Measurements from ENCODE around the gene TMED9. TPM values are rescaled to one million over a fixed set of nuclear protein-coding genes. Genes with fewer than 3 reads are reported as not detected.
A peak's percentile ranks its signal among the peaks of the same experiment; 100 is the strongest.

TMED9 gene
- total RNA-seq, 3 donors from 2014 or later (not counting 1 experiment from before 2014, with no cell fraction given): 91.2 to 114 (median 94.4) TPM

GRCh38 chr5:177593511-177593910, 1.5 kb downstream of the TMED9 start:
- H3K4me1 ChIP-seq (ENCODE audit: control insufficient read depth, insufficient read depth, low read length): peaks cover 19% of the 10 kb centered on the region
- H3K27me3 Mint-ChIP-seq (ENCODE audit: low read depth in 2 of 2): peaks cover 6 to 7% of the 10 kb centered on the region in 2 donors
- TF ChIP-seq CTCF (IDR thresholded peaks at IDR 0.05): no peak
- H3K27me3 ChIP-seq (ENCODE audit: control insufficient read depth, insufficient read depth, low read length): no peaks in the 10 kb centered on the region
- peaks cover 31% of the 10 kb centered on the region for H3K36me3 ChIP-seq (ENCODE audit: control insufficient read depth, insufficient read depth, low read length)
- peaks cover 5% of the 10 kb centered on the region for H3K36me3 Mint-ChIP-seq
- peak overlapping the region; percentile 99 for H3K4me3 Mint-ChIP-seq
- DNase-seq (no peak), ATAC-seq (no peak)
- 97% methylated on average over 3 of the region's 3 CpGs for WGBS (ENCODE audit: insufficient coverage)
- H3K4me3 ChIP-seq (ENCODE audit: low read length): no peak overlapping the region
- no peak overlapping the region for H3K27ac Mint-ChIP-seq
- H3K27ac ChIP-seq (ENCODE audit: low read length): no peak overlapping the region
- H3K9me3 ChIP-seq (ENCODE audit: control insufficient read depth, insufficient read depth, low read length): no peaks in the 10 kb centered on the region
- no peaks in the 10 kb centered on the region for H3K9me3 Mint-ChIP-seq
- intact Hi-C loops (cut with micrococcal nuclease): no loop called here
- H3K4me1 Mint-ChIP-seq: peaks cover 26 to 31% of the 10 kb centered on the region in 2 donors

GRCh38 chr5:177594071-177594470, 2.1 kb downstream of the TMED9 start:
- no peak for DNase-seq
- H3K27me3 Mint-ChIP-seq (ENCODE audit: low read depth in 2 of 2): peaks cover 6 to 7% of the 10 kb centered on the region in 2 donors
- H3K36me3 ChIP-seq (ENCODE audit: control insufficient read depth, insufficient read depth, low read length): peaks cover 31% of the 10 kb centered on the region
- H3K9me3 Mint-ChIP-seq: no peaks in the 10 kb centered on the region
- peak overlapping the region; percentile 6 for H3K4me3 Mint-ChIP-seq
- no peak overlapping the region for H3K27ac ChIP-seq (ENCODE audit: low read length)
- intact Hi-C loops (cut with micrococcal nuclease): no loop called here
- H3K27ac Mint-ChIP-seq: no peak overlapping the region
- H3K36me3 Mint-ChIP-seq: peaks cover 5% of the 10 kb centered on the region
- peaks cover 32 to 34% of the 10 kb centered on the region in 2 donors for H3K4me1 Mint-ChIP-seq
- ATAC-seq: no peak
- no peaks in the 10 kb centered on the region for H3K27me3 ChIP-seq (ENCODE audit: control insufficient read depth, insufficient read depth, low read length)
- TF ChIP-seq CTCF (IDR thresholded peaks at IDR 0.05): no peak
- peaks cover 21% of the 10 kb centered on the region for H3K4me1 ChIP-seq (ENCODE audit: control insufficient read depth, insufficient read depth, low read length)
- no peaks in the 10 kb centered on the region for H3K9me3 ChIP-seq (ENCODE audit: control insufficient read depth, insufficient read depth, low read length)
- 96% methylated on average over 8 of the region's 8 CpGs for WGBS (ENCODE audit: insufficient coverage)
- no peak overlapping the region for H3K4me3 ChIP-seq (ENCODE audit: low read length)

- Histone ChIP-seq H3K27ac (ENCODE audit: low read length) (no peak overlapping the region), H3K4me3 (ENCODE audit: low read length) (no peak overlapping the region), H3K27me3 (ENCODE audit: control insufficient read depth, insufficient read depth, low read length) (no peaks in the 10 kb centered on the region), H3K9me3 (ENCODE audit: control insufficient read depth, insufficient read depth, low read length) (no peaks in the 10 kb centered on the region), H3K4me1 (ENCODE audit: control insufficient read depth, insufficient read depth, low read length) (peaks cover 27% of the 10 kb centered on the region), H3K36me3 (ENCODE audit: control insufficient read depth, insufficient read depth, low read length) (peaks cover 31% of the 10 kb centered on the region)
- Mint-ChIP-seq H3K36me3 (peaks cover 5% of the 10 kb centered on the region), H3K4me3 (no peak overlapping the region), H3K27ac (no peak overlapping the region), H3K27me3 (ENCODE audit: low read depth in 2 of 2) (peaks cover 4 to 6% of the 10 kb centered on the region in 2 donors), H3K9me3 (no peaks in the 10 kb centered on the region), H3K4me1 (peaks cover 34 to 37% of the 10 kb centered on the region in 2 donors)
- intact Hi-C loops (cut with micrococcal nuclease): no loop called here
- WGBS (ENCODE audit: insufficient coverage): over 99% methylated on average over 8 of the region's 8 CpGs
- no peak for TF ChIP-seq CTCF (IDR thresholded peaks at IDR 0.05)
- ATAC-seq (no peak), DNase-seq (no peak)
These were observed 3.1 kb downstream of the TMED9 start for GRCh38 chr5:177595026-177595585.
